Measurements from ENCODE around the gene ADCY2.

ADCY2 gene

GRCh38 chr5:7659420-7659819 is 263.5 kb downstream of the ADCY2 start:
- no peak overlapping the region for H3K27ac ChIP-seq (ENCODE audit: low read length)
- no peaks in the 10 kb centered on the region for H3K4me1 ChIP-seq (ENCODE audit: control insufficient read depth, insufficient read depth, low read length)
- H3K36me3 ChIP-seq (ENCODE audit: control insufficient read depth in 2 of 2, insufficient read depth in 2 of 2, low read length in 2 of 2): no peaks in the 10 kb centered on the region
- no peaks in the 10 kb centered on the region for H3K27me3 ChIP-seq (ENCODE audit: control insufficient read depth in 1 of 2, insufficient read depth in 2 of 2, low read length in 2 of 2)
- no peak overlapping the region for H3K9ac ChIP-seq (ENCODE audit: low read length in 2 of 2)
- no peaks in the 10 kb centered on the region for H3K9me3 ChIP-seq (ENCODE audit: control insufficient read depth in 2 of 2, low read length in 2 of 2)
- no peak overlapping the region for H3K4me3 ChIP-seq (ENCODE audit: low read length in 2 of 2)

- Histone ChIP-seq H3K9me3 (ENCODE audit: control insufficient read depth in 2 of 2, low read length in 2 of 2) (no peaks in the 10 kb centered on the region), H3K4me1 (ENCODE audit: control insufficient read depth, insufficient read depth, low read length) (no peaks in the 10 kb centered on the region), H3K9ac (ENCODE audit: low read length in 2 of 2) (no peak overlapping the region), H3K4me3 (ENCODE audit: low read length in 2 of 2) (no peak overlapping the region), H3K27ac (ENCODE audit: low read length) (no peak overlapping the region), H3K27me3 (ENCODE audit: control insufficient read depth in 1 of 2, insufficient read depth in 2 of 2, low read length in 2 of 2) (no peaks in the 10 kb centered on the region), H3K36me3 (ENCODE audit: control insufficient read depth in 2 of 2, insufficient read depth in 2 of 2, low read length in 2 of 2) (no peaks in the 10 kb centered on the region)
These were observed 266.4 kb downstream of the ADCY2 start for GRCh38 chr5:7662289-7662688.

GRCh38 chr5:7663808-7664207 is 267.9 kb downstream of the ADCY2 start:
- H3K9ac ChIP-seq (ENCODE audit: low read length in 2 of 2): no peak overlapping the region
- no peaks in the 10 kb centered on the region for H3K27me3 ChIP-seq (ENCODE audit: control insufficient read depth in 1 of 2, insufficient read depth in 2 of 2, low read length in 2 of 2)
- H3K4me1 ChIP-seq (ENCODE audit: control insufficient read depth, insufficient read depth, low read length): no peaks in the 10 kb centered on the region
- H3K27ac ChIP-seq (ENCODE audit: low read length): no peak overlapping the region
- no peak overlapping the region for H3K4me3 ChIP-seq (ENCODE audit: low read length in 2 of 2)
- no peaks in the 10 kb centered on the region for H3K9me3 ChIP-seq (ENCODE audit: control insufficient read depth in 2 of 2, low read length in 2 of 2)
- H3K36me3 ChIP-seq (ENCODE audit: control insufficient read depth in 2 of 2, insufficient read depth in 2 of 2, low read length in 2 of 2): no peaks in the 10 kb centered on the region

- H3K4me1 ChIP-seq (ENCODE audit: control insufficient read depth, insufficient read depth, low read length): no peaks in the 10 kb centered on the region
- H3K4me3 ChIP-seq (ENCODE audit: low read length in 2 of 2): no peak overlapping the region
- H3K9ac ChIP-seq (ENCODE audit: low read length in 2 of 2): no peak overlapping the region
- no peaks in the 10 kb centered on the region for H3K9me3 ChIP-seq (ENCODE audit: control insufficient read depth in 2 of 2, low read length in 2 of 2)
- H3K27me3 ChIP-seq (ENCODE audit: control insufficient read depth in 1 of 2, insufficient read depth in 2 of 2, low read length in 2 of 2): no peaks in the 10 kb centered on the region
- no peaks in the 10 kb centered on the region for H3K36me3 ChIP-seq (ENCODE audit: control insufficient read depth in 2 of 2, insufficient read depth in 2 of 2, low read length in 2 of 2)
- no peak overlapping the region for H3K27ac ChIP-seq (ENCODE audit: low read length)
These were observed 268.3 kb downstream of the ADCY2 start for GRCh38 chr5:7664208-7664607.

GRCh38 chr5:7667216-7667767 is 271.4 kb downstream of the ADCY2 start:
- no peak overlapping the region for H3K9ac ChIP-seq (ENCODE audit: low read length in 2 of 2)

GRCh38 chr5:7668161-7668560 is 272.2 kb downstream of the ADCY2 start:
- Histone ChIP-seq H3K9me3 (ENCODE audit: control insufficient read depth in 2 of 2, low read length in 2 of 2) (no peaks in the 10 kb centered on the region), H3K27me3 (ENCODE audit: control insufficient read depth in 1 of 2, insufficient read depth in 2 of 2, low read length in 2 of 2) (no peaks in the 10 kb centered on the region), H3K9ac (ENCODE audit: low read length in 2 of 2) (no peak overlapping the region), H3K4me3 (ENCODE audit: low read length in 2 of 2) (no peak overlapping the region), H3K27ac (ENCODE audit: low read length) (no peak overlapping the region), H3K36me3 (ENCODE audit: control insufficient read depth in 2 of 2, insufficient read depth in 2 of 2, low read length in 2 of 2) (no peaks in the 10 kb centered on the region), H3K4me1 (ENCODE audit: control insufficient read depth, insufficient read depth, low read length) (peaks cover under 1% of the 10 kb centered on the region)

More at GRCh38 chr5:7667216-7667767, 271.4 kb downstream of the ADCY2 start:
- Histone ChIP-seq H3K36me3 (ENCODE audit: control insufficient read depth in 2 of 2, insufficient read depth in 2 of 2, low read length in 2 of 2) (no peaks in the 10 kb centered on the region), H3K9me3 (ENCODE audit: control insufficient read depth in 2 of 2, low read length in 2 of 2) (no peaks in the 10 kb centered on the region), H3K4me3 (ENCODE audit: low read length in 2 of 2) (no peak overlapping the region), H3K27me3 (ENCODE audit: control insufficient read depth in 1 of 2, insufficient read depth in 2 of 2, low read length in 2 of 2) (no peaks in the 10 kb centered on the region), H3K4me1 (ENCODE audit: control insufficient read depth, insufficient read depth, low read length) (no peaks in the 10 kb centered on the region), H3K27ac (ENCODE audit: low read length) (no peak overlapping the region)

GRCh38 chr5:7668627-7669026 is 272.7 kb downstream of the ADCY2 start:
- no peaks in the 10 kb centered on the region for H3K9me3 ChIP-seq (ENCODE audit: control insufficient read depth in 2 of 2, low read length in 2 of 2)
- peaks cover 5% of the 10 kb centered on the region for H3K4me1 ChIP-seq (ENCODE audit: control insufficient read depth, insufficient read depth, low read length)
- H3K36me3 ChIP-seq (ENCODE audit: control insufficient read depth in 2 of 2, insufficient read depth in 2 of 2, low read length in 2 of 2): no peaks in the 10 kb centered on the region
- H3K4me3 ChIP-seq (ENCODE audit: low read length in 2 of 2): no peak overlapping the region
- H3K27me3 ChIP-seq (ENCODE audit: control insufficient read depth in 1 of 2, insufficient read depth in 2 of 2, low read length in 2 of 2): no peaks in the 10 kb centered on the region
- no peak overlapping the region for H3K9ac ChIP-seq (ENCODE audit: low read length in 2 of 2)
- H3K27ac ChIP-seq (ENCODE audit: low read length): no peak overlapping the region

- Histone ChIP-seq H3K27ac (ENCODE audit: low read length) (no peak overlapping the region), H3K4me1 (ENCODE audit: control insufficient read depth, insufficient read depth, low read length) (peaks cover 9% of the 10 kb centered on the region)
These were observed 275.5 kb downstream of the ADCY2 start for GRCh38 chr5:7671381-7671993.

GRCh38 chr5:7673658-7674057 is 277.7 kb downstream of the ADCY2 start:
- Histone ChIP-seq H3K36me3 (ENCODE audit: control insufficient read depth in 2 of 2, insufficient read depth in 2 of 2, low read length in 2 of 2) (no peaks in the 10 kb centered on the region), H3K9ac (ENCODE audit: low read length in 2 of 2) (no peak overlapping the region), H3K27me3 (ENCODE audit: control insufficient read depth in 1 of 2, insufficient read depth in 2 of 2, low read length in 2 of 2) (no peaks in the 10 kb centered on the region), H3K4me1 (ENCODE audit: control insufficient read depth, insufficient read depth, low read length) (peaks cover 19% of the 10 kb centered on the region), H3K27ac (ENCODE audit: low read length) (no peak overlapping the region), H3K9me3 (ENCODE audit: control insufficient read depth in 2 of 2, low read length in 2 of 2) (peaks cover 0 to 2% of the 10 kb centered on the region in 2 donors), H3K4me3 (ENCODE audit: low read length in 2 of 2) (no peak overlapping the region)

More at GRCh38 chr5:7671381-7671993, 275.5 kb downstream of the ADCY2 start:
- H3K4me3 ChIP-seq (ENCODE audit: low read length in 2 of 2): no peak overlapping the region
- no peak overlapping the region for H3K9ac ChIP-seq (ENCODE audit: low read length in 2 of 2)
- H3K27me3 ChIP-seq (ENCODE audit: control insufficient read depth in 1 of 2, insufficient read depth in 2 of 2, low read length in 2 of 2): no peaks in the 10 kb centered on the region
- no peaks in the 10 kb centered on the region for H3K36me3 ChIP-seq (ENCODE audit: control insufficient read depth in 2 of 2, insufficient read depth in 2 of 2, low read length in 2 of 2)
- no peaks in the 10 kb centered on the region for H3K9me3 ChIP-seq (ENCODE audit: control insufficient read depth in 2 of 2, low read length in 2 of 2)

- Histone ChIP-seq H3K9ac (ENCODE audit: low read length in 2 of 2) (no peak overlapping the region), H3K36me3 (ENCODE audit: control insufficient read depth in 2 of 2, insufficient read depth in 2 of 2, low read length in 2 of 2) (no peaks in the 10 kb centered on the region), H3K4me3 (ENCODE audit: low read length in 2 of 2) (no peak overlapping the region), H3K9me3 (ENCODE audit: control insufficient read depth in 2 of 2, low read length in 2 of 2) (peaks cover 0 to 2% of the 10 kb centered on the region in 2 donors), H3K4me1 (ENCODE audit: control insufficient read depth, insufficient read depth, low read length) (peaks cover 26% of the 10 kb centered on the region), H3K27me3 (ENCODE audit: control insufficient read depth in 1 of 2, insufficient read depth in 2 of 2, low read length in 2 of 2) (no peaks in the 10 kb centered on the region), H3K27ac (ENCODE audit: low read length) (peak overlapping the region; percentile 8)
These were observed 280.5 kb downstream of the ADCY2 start for GRCh38 chr5:7676455-7676854.

- Histone ChIP-seq H3K4me1 (ENCODE audit: control insufficient read depth, insufficient read depth, low read length) (peaks cover 38% of the 10 kb centered on the region), H3K9ac (ENCODE audit: low read length in 2 of 2) (no peak overlapping the region), H3K27ac (ENCODE audit: low read length) (no peak overlapping the region), H3K36me3 (ENCODE audit: control insufficient read depth in 2 of 2, insufficient read depth in 2 of 2, low read length in 2 of 2) (no peaks in the 10 kb centered on the region), H3K4me3 (ENCODE audit: low read length in 2 of 2) (no peak overlapping the region), H3K27me3 (ENCODE audit: control insufficient read depth in 1 of 2, insufficient read depth in 2 of 2, low read length in 2 of 2) (no peaks in the 10 kb centered on the region), H3K9me3 (ENCODE audit: control insufficient read depth in 2 of 2, low read length in 2 of 2) (peaks cover 0 to 2% of the 10 kb centered on the region in 2 donors)
These were observed 282.1 kb downstream of the ADCY2 start for GRCh38 chr5:7678030-7678429.
